GM19455 (cell line): ENCODE results near the gene XAB2.

Source experiments
- ATAC-seq: cut with Tn5 transposase; IDR thresholded peaks from one replicate; pipeline ENCODE4 v1.9.1; 2021; ENCODE audit not compliant: unreplicated experiment

XAB2 gene

GRCh38 chr19:7612282-7613274, 16.8 kb downstream of the XAB2 start:
- no peak for ATAC-seq

- no peak for ATAC-seq
Measured at GRCh38 chr19:7611541-7612279, 17.6 kb downstream of the XAB2 start.

- no peak for ATAC-seq
Measured at GRCh38 chr19:7610491-7611240, 18.7 kb downstream of the XAB2 start.

GRCh38 chr19:7607874-7608560, 21.3 kb downstream of the XAB2 start:
- ATAC-seq: no peak

GRCh38 chr19:7607212-7607873, 22.0 kb downstream of the XAB2 start:
- no peak for ATAC-seq

- ATAC-seq: no peak
Measured at GRCh38 chr19:7606289-7606688, 23.1 kb downstream of the XAB2 start.

GRCh38 chr19:7605490-7606222, 23.7 kb downstream of the XAB2 start:
- no peak for ATAC-seq

GRCh38 chr19:7603919-7604318, 25.4 kb downstream of the XAB2 start:
- ATAC-seq: no peak

GRCh38 chr19:7602935-7603497, 26.3 kb downstream of the XAB2 start:
- ATAC-seq: no peak

GRCh38 chr19:7602240-7602934, 27.0 kb downstream of the XAB2 start:
- no peak for ATAC-seq

GRCh38 chr19:7600721-7601120, 28.6 kb downstream of the XAB2 start:
- ATAC-seq: no peak

GRCh38 chr19:7598180-7598579, 31.2 kb downstream of the XAB2 start:
- no peak for ATAC-seq

- no peak for ATAC-seq
Measured at GRCh38 chr19:7597689-7598088, 31.7 kb downstream of the XAB2 start.

GRCh38 chr19:7596211-7596937, 33.0 kb downstream of the XAB2 start:
- no peak for ATAC-seq

GRCh38 chr19:7595466-7596133, 33.7 kb downstream of the XAB2 start, which contains the start of gene CAMSAP3:
Gene CAMSAP3 (plus strand): TSS chr19:7595863. CDS start chr19:7596003, 140 bp downstream.
- no peak for ATAC-seq

- no peak for ATAC-seq
Measured at GRCh38 chr19:7590256-7590655, 39.1 kb downstream of the XAB2 start.

GRCh38 chr19:7589822-7590221, 39.5 kb downstream of the XAB2 start:
- ATAC-seq: no peak
